ENCODE data around the gene CATSPERB.
"Not testable (repeated sequence)": the region's sequence is repeated elsewhere in the genome, so short reads cannot be mapped to it uniquely, and the experiment has no call there.

DNA sequence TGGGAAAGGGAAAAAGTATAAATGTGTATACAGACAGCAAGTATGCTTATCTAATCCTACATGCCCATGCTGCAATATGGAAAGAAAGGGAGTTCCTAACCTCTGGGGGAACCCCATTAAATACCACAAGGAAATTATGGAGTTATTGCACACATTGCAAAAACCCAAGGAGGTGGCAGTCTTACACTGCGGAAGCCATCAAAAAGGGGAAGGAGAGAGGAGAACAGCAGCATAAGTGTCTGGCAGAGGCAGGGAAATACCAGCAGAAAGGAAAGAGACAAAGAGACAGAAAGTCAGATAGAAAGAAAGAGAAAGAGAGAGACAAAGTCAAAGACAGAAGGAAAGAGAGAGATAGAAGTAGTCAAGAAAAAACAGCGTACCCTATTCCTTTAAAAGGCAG is 64.8 kb downstream of the CATSPERB start:
- not testable (repeated sequence) for TF ChIP-seq POLR2AphosphoS5, POLR2A, CTCF (IDR thresholded peaks at IDR 0.05)

Data from stomach (tissue), 4 donors.